Activated CD4-positive, alpha-beta T cell treated with anti-CD3 and anti-CD28 coated beads for 48 hours (primary cell): ENCODE measurements around the gene TMEM132C.

Experiments used
- DNase-seq: peaks from one replicate; pipeline ENCODE4 v3.0.0-alpha.2; 2020

Gene TMEM132C

GRCh38 chr12:128510511-128510910 lies 243.5 kb downstream of the TMEM132C start:
- DNase-seq: no peak

GRCh38 chr12:128513331-128513730 lies 246.4 kb downstream of the TMEM132C start:
- DNase-seq: no peak

GRCh38 chr12:128513831-128514230 lies 246.9 kb downstream of the TMEM132C start:
- DNase-seq: no peak

GRCh38 chr12:128518644-128519043 lies 251.7 kb downstream of the TMEM132C start:
- no peak for DNase-seq

- no peak for DNase-seq
Measured at GRCh38 chr12:128519426-128519825, 252.5 kb downstream of the TMEM132C start.

GRCh38 chr12:128521981-128522380 lies 255.0 kb downstream of the TMEM132C start:
- DNase-seq: no peak

- no peak for DNase-seq
Measured at GRCh38 chr12:128524439-128524838, 257.5 kb downstream of the TMEM132C start.

- no peak for DNase-seq
Measured at GRCh38 chr12:128531170-128531569, 264.2 kb downstream of the TMEM132C start.

- no peak for DNase-seq
Measured at GRCh38 chr12:128534906-128535305, 267.9 kb downstream of the TMEM132C start.

GRCh38 chr12:128536810-128537209 lies 269.8 kb downstream of the TMEM132C start:
- no peak for DNase-seq

GRCh38 chr12:128537668-128538067 lies 270.7 kb downstream of the TMEM132C start:
- no peak for DNase-seq

- no peak for DNase-seq
Measured at GRCh38 chr12:128542844-128543243, 275.9 kb downstream of the TMEM132C start.

GRCh38 chr12:128543460-128543859 lies 276.5 kb downstream of the TMEM132C start:
- no peak for DNase-seq

GRCh38 chr12:128543971-128544370 lies 277.0 kb downstream of the TMEM132C start:
- DNase-seq: no peak

GRCh38 chr12:128548949-128549348 lies 282.0 kb downstream of the TMEM132C start:
- DNase-seq: no peak

- DNase-seq: no peak
Measured at GRCh38 chr12:128549601-128550218, 282.7 kb downstream of the TMEM132C start.

GRCh38 chr12:128551266-128551665 lies 284.3 kb downstream of the TMEM132C start:
- DNase-seq: no peak

- no peak for DNase-seq
Measured at GRCh38 chr12:128554546-128555304, 287.8 kb downstream of the TMEM132C start.

GRCh38 chr12:128557231-128557630 lies 290.3 kb downstream of the TMEM132C start:
- no peak for DNase-seq

- no peak for DNase-seq
Measured at GRCh38 chr12:128564956-128565355, 298.0 kb downstream of the TMEM132C start.

- DNase-seq: no peak
Measured at GRCh38 chr12:128567730-128568129, 300.8 kb downstream of the TMEM132C start.

- no peak for DNase-seq
Measured at GRCh38 chr12:128570191-128571065, 303.5 kb downstream of the TMEM132C start.
